ENCODE results near the gene MARCHF10.
"Not testable (repeated sequence)": the region's sequence is repeated elsewhere in the genome, so short reads cannot be mapped to it uniquely, and the experiment has no call there.

Gene MARCHF10

DNA sequence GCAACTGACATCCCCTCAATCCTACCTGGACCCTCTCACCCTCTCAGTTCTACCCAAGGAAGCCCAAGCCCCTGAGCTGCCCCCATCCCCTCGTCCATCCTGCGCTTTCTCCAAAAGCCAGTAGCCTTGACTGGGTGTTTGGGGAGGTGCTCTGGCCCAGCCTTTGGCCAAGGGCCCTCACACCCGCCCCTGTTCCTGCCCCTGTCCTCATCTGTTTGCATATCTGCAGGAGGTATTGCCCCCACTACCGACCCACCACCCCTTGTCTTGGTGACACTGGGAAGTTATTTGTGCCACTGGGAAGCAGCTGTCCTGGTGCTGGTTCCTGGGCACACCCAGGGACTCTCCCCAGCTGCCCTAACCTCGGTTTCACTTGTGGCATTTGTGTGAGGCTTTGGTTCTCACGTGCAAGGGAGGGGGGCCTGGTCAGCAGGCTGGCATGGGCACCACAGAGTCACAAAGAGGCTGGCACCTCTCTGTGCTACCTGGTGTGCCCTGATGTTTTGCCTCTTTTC is 105.3 kb downstream of the MARCHF10 start:
- DNase-seq, result no peak

DNA sequence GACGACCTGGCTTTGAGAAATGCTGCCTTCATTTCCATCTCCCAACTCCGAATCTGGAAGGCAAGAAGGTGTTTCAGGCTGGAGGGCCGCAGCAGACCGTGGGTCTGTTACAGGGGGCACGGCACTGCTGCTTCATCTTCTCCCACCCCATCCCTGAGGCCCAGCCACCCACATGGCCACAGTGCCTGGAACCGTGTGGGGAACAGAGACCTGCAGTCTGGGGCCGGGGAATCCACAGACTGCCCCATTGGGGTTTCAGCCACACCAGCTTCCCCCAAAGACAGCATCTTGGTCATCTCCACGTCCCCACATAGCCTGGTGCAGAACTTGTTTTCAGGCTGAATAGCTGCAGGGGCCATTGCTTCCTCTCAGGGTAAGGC is 106.4 kb downstream of the MARCHF10 start:
- DNase-seq, result no peak

DNA sequence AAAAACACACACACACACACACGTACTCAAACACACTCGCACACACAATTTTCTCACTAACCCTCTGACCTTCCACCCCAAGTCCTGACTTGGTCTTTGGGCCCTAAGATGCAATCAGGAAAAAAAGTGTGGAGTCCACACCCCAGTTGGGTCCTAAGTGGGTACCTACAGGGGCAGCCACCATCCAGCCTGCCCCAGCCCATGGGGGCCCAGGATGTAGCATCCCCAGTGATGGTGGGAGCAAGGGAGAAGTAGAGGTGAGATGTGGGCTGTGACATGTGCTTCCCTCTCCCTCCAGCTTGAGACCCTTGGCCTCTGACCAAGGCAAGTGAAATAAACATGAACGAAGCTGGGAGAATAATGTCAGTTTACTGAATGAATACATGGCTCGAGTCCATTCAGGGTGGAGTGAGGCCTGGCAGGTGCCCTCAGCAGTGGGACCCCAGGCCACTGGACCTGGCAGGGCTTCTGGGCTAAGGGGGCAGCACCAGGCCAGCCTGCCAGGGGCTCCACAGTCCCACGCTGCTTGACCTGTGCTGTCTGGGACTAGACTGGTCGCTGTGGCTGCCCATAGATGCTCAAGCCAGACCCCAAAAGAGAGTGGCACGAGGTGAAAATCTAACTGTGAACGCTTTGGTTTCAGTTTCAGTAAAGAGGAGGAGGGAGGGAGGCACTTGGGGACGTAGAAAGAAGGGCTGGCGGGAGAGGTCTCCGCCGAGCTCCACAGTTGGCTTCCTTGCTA is 107.0 kb downstream of the MARCHF10 start:
- DNase-seq, result no peak

DNA sequence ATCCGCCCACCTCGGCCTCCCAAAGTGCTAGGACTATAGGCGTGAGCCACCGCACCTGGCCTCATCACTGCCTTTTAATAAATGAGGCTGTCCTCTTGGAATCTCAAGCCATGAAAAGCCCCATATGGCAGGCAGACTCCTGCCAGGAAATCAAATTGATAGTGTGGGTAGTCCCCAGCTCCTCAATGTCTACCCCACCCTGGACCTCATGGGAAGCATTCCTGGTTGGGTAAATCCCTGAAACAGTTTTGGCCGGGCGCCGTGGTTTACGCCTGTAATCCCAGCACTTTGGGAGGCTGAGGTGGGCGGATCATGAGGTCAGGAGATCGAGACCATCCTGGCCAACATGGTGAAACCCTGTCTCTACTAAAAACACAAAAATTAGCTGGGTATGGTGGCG is 109.7 kb downstream of the MARCHF10 start:
- DNase-seq, result not testable (repeated sequence)

DNA sequence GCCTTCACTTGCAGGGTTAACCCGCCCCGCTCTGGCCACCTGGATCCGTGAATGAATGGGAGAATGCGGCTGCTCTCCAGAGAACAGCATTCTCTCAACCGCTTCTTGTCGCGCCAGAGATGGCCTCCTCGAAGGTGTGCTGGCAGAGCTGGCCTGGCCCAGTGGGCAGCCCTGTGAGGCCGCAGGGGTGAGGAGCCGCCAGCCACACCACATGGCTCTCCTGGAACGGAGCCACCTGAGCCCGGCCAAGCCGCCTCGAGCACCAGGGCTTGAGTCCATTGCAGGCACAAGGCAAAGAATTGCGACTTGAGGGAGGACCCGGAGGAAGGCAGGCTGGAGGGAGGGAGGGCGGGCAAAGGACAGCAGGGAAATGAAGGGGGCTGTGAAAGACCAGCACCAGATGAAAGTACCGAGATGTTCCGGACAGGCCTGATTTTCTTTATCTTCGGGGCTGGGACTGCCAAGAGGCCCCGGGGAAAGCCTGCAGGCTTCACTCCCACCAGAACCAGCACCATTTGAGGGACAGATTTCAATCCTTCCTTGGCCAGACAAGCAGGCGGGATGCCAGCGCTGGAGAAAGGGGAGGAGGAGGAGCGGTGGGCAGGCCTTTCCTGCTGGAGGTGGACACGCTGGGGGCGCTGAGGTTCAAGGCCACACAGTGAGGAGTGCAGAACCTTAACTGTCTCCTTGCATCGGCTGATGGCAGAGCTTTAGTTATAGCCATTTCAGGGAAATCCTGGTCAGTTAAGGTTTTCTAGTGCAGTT is 111.2 kb downstream of the MARCHF10 start:
- peak in 17 of 56 donors; percentile 5 to 53 (median 20) for DNase-seq

DNA sequence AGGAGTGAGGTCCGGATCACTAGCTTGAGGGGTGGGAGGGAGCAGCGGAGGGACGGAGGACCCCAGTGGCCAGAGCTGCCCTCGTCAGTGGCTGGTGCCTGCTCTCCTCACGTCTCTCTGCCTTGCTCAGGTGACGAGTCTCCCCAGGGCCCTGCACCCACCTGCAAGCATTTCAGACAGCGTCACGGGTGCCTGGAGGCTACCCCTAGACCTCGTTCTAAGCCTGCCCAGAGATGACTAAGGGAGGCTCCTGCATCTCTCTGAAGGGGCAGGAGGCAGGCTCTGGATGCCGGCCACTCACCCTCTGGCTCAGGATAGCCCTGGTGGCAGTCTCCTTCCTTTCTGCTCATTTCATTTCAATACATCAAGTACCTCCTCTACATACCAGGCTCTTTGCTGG is 111.9 kb downstream of the MARCHF10 start:
- no peak for DNase-seq

DNA sequence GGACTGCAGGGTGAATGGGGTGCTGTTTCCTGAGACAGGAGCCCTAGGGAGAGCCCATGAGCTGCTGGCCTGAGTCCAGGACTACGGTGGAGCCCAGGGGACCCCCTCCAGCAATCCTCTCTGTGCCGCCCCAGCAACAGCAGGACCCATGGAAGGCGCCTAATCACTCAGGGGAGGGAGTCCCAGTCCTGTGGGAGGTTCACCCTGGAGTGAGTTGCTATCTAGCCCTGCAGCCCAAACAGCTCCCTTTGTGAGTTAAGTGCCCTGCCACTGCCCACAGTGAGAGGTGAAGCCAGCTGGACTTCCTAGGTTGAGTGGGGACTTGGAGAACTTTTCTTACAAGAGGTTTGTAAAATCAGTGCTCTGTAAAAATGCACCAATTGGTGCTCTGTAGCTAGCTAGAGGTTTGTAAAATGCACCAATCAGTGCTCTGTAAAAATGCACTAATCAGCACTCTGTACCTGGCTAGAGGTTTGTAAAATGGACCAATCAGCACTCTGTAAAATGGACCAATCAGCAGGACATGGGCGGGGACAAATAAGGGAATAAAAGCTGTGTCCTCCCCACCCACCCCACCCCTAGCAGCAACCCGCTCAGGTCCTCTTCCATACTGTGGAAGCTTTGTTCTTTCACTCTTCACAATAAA is 112.9 kb downstream of the MARCHF10 start:
- DNase-seq, result not testable (repeated sequence)

DNA sequence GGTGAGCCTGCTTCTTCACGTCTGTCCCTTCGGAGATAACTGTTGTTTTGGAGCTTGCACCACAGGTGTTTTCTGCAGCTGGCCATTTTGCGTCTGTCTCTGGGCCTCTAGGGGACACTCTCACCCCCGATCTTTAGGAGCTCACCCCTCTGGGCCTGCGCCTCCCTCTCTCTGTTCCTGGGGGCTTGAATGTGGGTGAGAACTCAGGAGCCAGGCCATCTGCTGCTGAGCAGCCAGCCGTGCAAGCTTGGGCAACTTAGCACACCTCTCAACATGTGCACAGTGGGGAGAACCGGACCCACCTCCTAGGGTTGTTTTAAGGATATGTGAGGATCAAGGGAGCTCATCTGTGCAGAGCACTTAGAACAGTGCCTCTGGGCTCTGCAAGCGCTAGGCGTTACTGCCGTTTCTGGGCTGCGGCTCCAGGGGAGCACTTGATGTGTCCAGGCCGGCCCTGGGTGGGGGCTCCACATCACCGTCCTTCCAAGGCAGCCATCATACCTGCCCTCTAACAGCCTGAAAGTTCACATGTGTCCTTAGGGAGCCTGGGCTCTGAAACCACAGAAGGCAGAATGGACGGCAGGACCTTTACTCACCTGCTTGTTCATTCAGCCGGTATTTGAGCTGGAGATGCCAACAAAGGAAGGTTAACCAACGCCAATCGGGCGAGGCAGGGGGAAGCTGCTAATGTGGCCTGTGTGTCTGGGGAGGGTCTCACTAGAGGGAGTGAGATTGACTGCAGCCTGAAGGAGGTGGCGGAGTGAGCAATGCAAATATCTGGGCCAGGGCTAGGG is 114.3 kb downstream of the MARCHF10 start:
- DNase-seq, result no peak

DNA sequence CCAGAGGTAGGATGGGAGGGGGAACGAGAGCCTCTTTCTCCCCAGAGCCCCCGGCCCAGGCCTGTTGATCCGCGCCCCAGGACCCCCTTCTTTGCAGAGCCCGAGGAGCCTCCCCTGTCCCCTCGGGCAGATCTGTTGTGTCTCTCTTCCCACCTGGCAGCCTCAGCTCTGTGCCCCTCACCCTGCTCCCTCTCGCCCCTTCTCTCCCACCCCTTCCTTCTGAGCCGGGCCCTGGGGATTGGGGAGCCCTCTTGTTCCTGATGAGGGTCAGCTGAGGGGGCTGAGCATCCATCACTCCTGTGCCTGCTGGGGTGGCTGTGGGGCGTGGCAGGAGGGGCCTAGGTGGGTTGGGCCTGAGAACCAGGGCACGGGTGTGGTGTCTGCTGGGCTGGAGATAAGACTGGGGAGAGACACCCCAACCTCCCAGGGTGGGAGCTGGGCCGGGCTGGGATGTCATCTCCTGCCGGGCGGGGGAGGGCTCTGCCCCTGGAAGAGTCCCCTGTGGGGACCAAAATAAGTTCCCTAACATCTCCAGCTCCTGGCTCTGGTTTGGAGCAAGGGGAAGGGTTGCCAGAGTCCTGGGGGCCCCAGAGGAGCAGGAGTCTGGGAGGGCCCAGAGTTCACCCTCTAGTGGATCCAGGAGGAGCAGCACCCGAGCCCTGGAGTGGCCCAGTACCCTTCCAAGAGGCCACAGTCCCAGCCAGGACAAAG is 115.2 kb downstream of the MARCHF10 start:
- peak in 2 of 56 donors; percentile 12 for DNase-seq

DNA sequence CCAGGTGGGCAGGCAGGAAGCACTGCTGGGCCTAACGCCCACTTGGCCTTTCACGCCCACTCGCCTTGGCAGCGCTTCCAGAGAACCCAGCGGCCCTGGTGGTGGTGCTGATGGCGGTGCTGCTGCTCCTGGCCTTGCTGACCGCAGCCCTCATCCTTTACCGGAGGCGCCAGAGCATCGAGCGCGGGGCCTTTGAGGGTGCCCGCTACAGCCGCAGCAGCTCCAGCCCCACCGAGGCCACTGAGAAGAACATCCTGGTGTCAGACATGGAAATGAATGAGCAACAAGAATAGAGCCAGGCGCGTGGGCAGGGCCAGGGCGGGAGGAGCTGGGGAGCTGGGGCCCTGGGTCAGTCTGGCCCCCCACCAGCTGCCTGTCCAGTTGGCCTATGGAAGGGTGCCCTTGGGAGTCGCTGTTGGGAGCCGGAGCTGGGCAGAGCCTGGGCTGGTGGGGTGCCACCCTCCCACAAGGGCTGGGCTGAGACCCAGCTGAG is 115.9 kb downstream of the MARCHF10 start:
- DNase-seq, result no peak

DNA sequence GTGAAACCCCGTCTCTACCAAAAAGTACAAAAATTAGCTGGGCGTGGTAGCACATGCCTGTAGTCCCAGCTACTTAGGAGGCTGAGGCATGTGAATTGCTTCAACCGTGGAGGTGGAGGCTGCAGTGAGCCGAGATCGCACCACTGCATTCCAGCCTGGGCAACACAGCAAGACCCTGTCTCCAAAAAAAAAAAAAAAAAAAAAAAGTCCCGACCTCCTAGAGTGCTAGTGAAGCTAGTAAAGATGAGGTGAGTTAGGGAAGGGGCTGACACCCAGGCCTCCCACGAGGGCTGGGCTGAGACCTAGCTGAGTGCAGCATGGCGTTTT is 116.6 kb downstream of the MARCHF10 start:
- not testable (repeated sequence) for DNase-seq

DNA sequence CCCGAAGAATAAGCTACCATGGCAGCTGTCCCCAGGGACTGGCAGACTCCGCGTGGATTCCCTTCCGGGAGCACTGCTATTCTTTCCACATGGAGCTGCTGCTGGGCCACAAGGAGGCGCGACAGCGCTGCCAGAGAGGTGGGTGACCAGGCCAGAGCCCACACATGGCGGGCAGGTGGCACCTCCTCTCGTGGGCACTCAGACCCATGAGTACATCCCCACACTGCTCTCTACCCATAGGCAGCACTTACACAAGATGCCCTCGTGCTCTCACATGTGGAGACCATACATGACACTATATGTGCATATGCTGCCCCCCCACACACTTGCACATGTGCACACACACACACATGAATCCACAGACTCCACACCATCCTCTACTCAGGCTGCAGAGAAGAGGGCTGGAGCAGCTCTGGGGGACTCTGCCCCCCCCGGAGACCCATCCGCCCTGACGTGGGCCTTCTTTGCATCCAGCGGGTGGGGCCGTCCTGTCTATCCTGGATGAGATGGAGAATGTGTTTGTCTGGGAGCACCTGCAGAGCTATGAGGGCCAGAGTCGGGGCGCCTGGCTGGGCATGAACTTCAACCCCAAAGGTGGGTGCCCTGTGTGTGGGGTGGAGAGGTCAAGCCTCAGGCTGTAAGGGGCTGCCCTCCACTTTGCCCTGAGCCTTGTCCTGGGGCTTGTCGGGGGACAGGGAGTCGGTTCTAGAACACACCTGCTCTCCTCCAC is 117.8 kb downstream of the MARCHF10 start:
- DNase-seq, result no peak

DNA sequence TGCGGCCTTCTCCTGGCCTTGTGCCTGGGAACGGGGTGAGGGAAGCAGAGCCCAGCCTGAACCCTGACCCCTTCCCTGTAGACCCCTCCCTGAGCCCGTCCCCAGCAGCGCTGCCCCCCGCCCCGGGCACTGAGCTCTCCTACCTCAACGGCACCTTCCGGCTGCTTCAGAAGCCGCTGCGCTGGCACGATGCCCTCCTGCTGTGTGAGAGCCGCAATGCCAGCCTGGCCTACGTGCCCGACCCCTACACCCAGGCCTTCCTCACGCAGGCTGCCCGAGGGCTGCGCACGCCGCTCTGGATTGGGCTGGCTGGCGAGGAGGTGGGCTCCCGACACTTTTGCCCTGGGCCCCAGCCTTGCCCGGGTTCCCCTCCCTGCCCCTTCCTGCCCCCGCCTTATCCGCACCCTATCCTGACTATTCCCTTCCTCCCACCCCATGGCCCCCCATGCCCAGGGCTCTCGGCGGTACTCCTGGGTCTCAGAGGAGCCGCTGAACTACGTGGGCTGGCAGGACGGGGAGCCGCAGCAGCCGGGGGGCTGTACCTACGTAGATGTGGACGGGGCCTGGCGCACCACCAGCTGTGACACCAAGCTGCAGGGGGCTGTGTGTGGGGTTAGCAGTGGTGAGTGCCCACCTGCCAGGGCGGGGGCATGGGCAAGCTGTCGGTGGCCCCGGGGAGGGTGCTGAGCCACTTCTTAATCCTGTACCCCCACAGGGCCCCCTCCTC is 118.5 kb downstream of the MARCHF10 start:
- DNase-seq, result no peak

DNA sequence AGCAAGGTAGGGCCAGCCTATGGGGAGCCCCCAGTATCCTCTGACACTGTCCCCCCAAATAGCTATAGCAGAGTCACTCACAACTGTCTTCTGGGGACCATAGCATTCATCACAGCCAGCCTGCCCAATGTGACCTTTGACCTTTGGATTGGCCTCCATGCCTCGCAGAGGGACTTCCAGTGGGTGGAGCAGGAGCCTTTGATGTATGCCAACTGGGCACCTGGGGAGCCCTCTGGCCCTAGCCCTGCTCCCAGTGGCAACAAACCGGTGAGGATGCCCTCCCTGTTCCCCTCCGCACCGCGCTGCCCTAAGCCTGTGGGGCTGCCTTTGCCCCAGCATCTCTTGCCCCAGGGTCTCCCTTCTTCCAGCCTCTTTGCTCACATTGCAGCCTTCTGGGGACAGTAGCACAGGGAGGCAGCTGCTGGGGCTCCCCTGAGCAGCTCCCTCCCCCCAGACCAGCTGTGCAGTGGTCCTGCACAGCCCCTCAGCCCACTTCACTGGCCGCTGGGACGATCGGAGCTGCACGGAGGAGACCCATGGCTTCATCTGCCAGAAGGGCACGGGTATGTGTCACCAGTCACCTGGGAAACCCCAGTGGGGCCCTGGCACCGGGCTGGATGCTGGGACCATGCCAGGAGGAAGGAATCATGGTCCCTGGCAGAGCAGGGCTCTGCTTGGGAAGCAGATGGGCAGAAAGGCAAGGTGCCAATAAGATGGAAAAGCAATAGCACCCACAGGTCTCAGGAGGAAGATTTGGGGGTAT is 119.5 kb downstream of the MARCHF10 start:
- DNase-seq, result peak in 1 of 56 donors; percentile 22

DNA sequence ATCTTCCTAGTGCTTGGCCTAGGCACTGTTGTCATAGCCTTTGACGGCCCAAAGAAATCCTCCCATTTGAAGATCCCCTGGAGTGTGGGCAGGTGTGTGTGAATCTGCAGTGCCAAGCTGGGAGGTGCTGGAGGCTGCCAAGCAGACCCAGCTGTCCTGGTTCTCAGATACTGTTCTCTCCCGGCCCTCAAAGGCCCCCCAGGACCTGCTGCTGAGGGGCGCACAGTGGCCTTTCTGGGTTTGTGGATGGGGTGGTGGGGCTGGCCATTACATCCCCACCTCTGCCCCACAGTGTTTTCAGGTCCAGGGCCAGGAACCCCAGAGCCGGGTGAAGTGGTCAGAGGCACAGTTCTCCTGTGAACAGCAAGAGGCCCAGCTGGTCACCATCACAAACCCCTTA is 120.1 kb downstream of the MARCHF10 start:
- no peak for DNase-seq

DNA sequence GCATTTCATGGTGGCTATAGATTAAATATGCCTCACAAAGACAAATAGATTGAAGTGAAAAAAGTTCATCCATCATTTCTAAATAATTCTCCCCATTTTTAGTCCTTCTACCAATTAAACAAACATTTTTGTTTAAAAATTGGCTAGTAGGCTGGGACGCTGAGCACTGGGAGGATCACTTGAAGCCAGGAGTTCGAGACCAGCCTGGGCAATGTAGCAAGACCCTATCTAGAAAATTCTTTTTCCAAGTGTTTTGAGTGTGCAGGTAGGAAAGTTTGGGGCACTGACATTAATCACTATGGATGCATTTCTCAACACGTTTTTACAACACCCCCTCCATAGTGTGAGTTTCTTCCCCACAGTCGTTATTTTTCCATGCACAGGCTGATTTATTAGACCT is 123.9 kb downstream of the MARCHF10 start:
- no peak for DNase-seq

DNA sequence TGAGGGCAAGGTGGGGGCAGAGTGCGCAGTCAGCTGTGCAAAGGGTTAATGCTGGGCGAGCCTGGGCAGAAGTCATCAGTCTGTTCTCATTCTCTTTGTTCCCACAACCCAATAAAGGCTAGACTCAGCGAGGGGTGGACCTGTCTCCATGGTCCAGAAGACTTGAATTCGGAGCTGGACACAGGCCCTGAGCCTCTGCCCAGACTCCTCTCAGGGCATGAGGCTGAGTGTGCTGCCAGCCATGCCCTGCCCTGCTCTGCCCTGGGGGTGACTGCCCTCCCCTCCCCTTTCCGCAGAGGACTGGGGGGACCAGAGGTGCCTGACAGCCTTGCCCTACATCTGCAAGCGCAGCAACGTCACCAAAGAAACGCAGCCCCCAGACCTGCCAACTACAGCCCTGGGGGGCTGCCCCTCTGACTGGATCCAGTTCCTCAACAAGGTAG is 126.2 kb downstream of the MARCHF10 start:
- DNase-seq, result peak in 24 of 56 donors; percentile 6 to 64 (median 40)

All from nucleus accumbens (tissue), 56 donors.